Effector memory CD8-positive, alpha-beta T cell (primary cell): ENCODE data around the gene ZNF575.
"Not testable (repeated sequence)": the region's sequence is repeated elsewhere in the genome, so short reads cannot be mapped to it uniquely, and the experiment has no call there.

ENCODE experiments used
- ATAC-seq: fragments of 150-1000 bp; cut with Tn5 transposase; replicated peaks from 2 replicates; pipeline ENCODE4 v1.10.0; 2021; ENCODE audit warnings: mild to moderate bottlenecking, moderate library complexity
- DNase-seq, 3 experiments: peaks; one replicate each; pipeline ENCODE4 v3.0.0; 2021
- H3K27ac Mint-ChIP-seq, 2 donors: one replicate each; pipeline ENCODE4 v1.8.0; 2022; ENCODE audit warnings: mild to moderate bottlenecking in 2 of 2, mixed read lengths in 2 of 2, moderate library complexity in 2 of 2
- H3K27me3 Mint-ChIP-seq, 2 donors: one replicate each; pipeline ENCODE4 v1.8.0; 2022; ENCODE audit warnings: mixed read lengths in 2 of 2
- H3K36me3 Mint-ChIP-seq: one replicate; pipeline ENCODE4 v1.8.0; 2022; ENCODE audit warnings: mild to moderate bottlenecking, moderate library complexity, mixed read lengths; ENCODE audit not compliant: insufficient read depth
- H3K4me1 Mint-ChIP-seq, 2 donors: one replicate each; pipeline ENCODE4 v1.8.0; 2022; ENCODE audit warnings: low read depth in 2 of 2, mixed read lengths in 2 of 2
- H3K4me3 Mint-ChIP-seq, 2 donors: one replicate each; pipeline ENCODE4 v1.8.0; 2022; ENCODE audit warnings: mild to moderate bottlenecking in 2 of 2, mixed read lengths in 2 of 2, moderate library complexity in 2 of 2
- H3K9me3 Mint-ChIP-seq, 2 donors: one replicate each; pipeline ENCODE4 v1.8.0; 2022; ENCODE audit warnings: mixed read lengths in 2 of 2

The ZNF575 gene

GRCh38 chr19:43540381-43540780 is 7.4 kb downstream of the ZNF575 start:
- DNase-seq (no peak), ATAC-seq (no peak)
- no peaks in the 10 kb centered on the region for H3K27me3 Mint-ChIP-seq
- peaks cover 18% of the 10 kb centered on the region for H3K36me3 Mint-ChIP-seq
- peak overlapping the region in 1 of 2 donors; percentile 20 for H3K27ac Mint-ChIP-seq
- H3K4me3 Mint-ChIP-seq: no peak overlapping the region
- H3K9me3 Mint-ChIP-seq: peaks cover 0 to 3% of the 10 kb centered on the region in 2 donors
- H3K4me1 Mint-ChIP-seq: peaks cover 2 to 4% of the 10 kb centered on the region in 2 donors

GRCh38 chr19:43541920-43542650 is 9.1 kb downstream of the ZNF575 start:
- DNase-seq (no peak), ATAC-seq (no peak)
- Mint-ChIP-seq H3K27me3 (no peaks in the 10 kb centered on the region), H3K36me3 (peaks cover 15% of the 10 kb centered on the region), H3K4me3 (no peak overlapping the region), H3K4me1 (peaks cover 0 to 3% of the 10 kb centered on the region in 2 donors), H3K27ac (no peak overlapping the region), H3K9me3 (peaks cover 0 to 3% of the 10 kb centered on the region in 2 donors)

- Mint-ChIP-seq H3K36me3 (peaks cover 11% of the 10 kb centered on the region), H3K4me3 (no peak overlapping the region), H3K4me1 (peaks cover 0 to 3% of the 10 kb centered on the region in 2 donors), H3K27ac (peak overlapping the region in 1 of 2 donors; percentile 69), H3K9me3 (peaks cover 0 to 2% of the 10 kb centered on the region in 2 donors), H3K27me3 (no peaks in the 10 kb centered on the region)
- no peak for DNase-seq
- ATAC-seq: no peak
Measured at GRCh38 chr19:43544077-43544476, 11.1 kb downstream of the ZNF575 start.

- H3K27me3 Mint-ChIP-seq: no peaks in the 10 kb centered on the region
- H3K36me3 Mint-ChIP-seq: peaks cover 16% of the 10 kb centered on the region
- peaks cover 0 to 3% of the 10 kb centered on the region in 2 donors for H3K4me1 Mint-ChIP-seq
- no peak for ATAC-seq
- peak overlapping the region; percentile 64 to 87 for H3K27ac Mint-ChIP-seq
- no peak for DNase-seq
- no peaks in the 10 kb centered on the region for H3K9me3 Mint-ChIP-seq
- H3K4me3 Mint-ChIP-seq: no peak overlapping the region
Measured at GRCh38 chr19:43545276-43545675, 12.3 kb downstream of the ZNF575 start.

- Mint-ChIP-seq H3K27ac (peak overlapping the region in 1 of 2 donors; percentile 87), H3K4me3 (no peak overlapping the region), H3K9me3 (no peaks in the 10 kb centered on the region), H3K36me3 (peaks cover 22% of the 10 kb centered on the region), H3K4me1 (peaks cover 0 to 3% of the 10 kb centered on the region in 2 donors), H3K27me3 (no peaks in the 10 kb centered on the region)
- ATAC-seq (no peak), DNase-seq (no peak)
Measured at GRCh38 chr19:43545981-43546380, 13.0 kb downstream of the ZNF575 start.

- Mint-ChIP-seq H3K9me3 (no peaks in the 10 kb centered on the region), H3K36me3 (peaks cover 22% of the 10 kb centered on the region), H3K4me1 (peaks cover 0 to 5% of the 10 kb centered on the region in 2 donors), H3K27ac (peak overlapping the region; percentile 74 to 87), H3K27me3 (no peaks in the 10 kb centered on the region), H3K4me3 (no peak overlapping the region)
- DNase-seq: no peak
- no peak for ATAC-seq
Measured at GRCh38 chr19:43546581-43546980, 13.6 kb downstream of the ZNF575 start.

- H3K27ac Mint-ChIP-seq: peak overlapping the region in 1 of 2 donors; percentile 74
- H3K4me3 Mint-ChIP-seq, H3K9me3 Mint-ChIP-seq, ATAC-seq, H3K4me1 Mint-ChIP-seq, H3K27me3 Mint-ChIP-seq, DNase-seq: not testable (repeated sequence)
- peaks cover 25% of the 10 kb centered on the region for H3K36me3 Mint-ChIP-seq
Measured at GRCh38 chr19:43547926-43548325, 14.9 kb downstream of the ZNF575 start.

- H3K4me1 Mint-ChIP-seq: peaks cover 0 to 8% of the 10 kb centered on the region in 2 donors
- no peak overlapping the region for H3K27ac Mint-ChIP-seq
- DNase-seq: no peak
- ATAC-seq: no peak
- H3K9me3 Mint-ChIP-seq: no peaks in the 10 kb centered on the region
- H3K36me3 Mint-ChIP-seq: peaks cover 24% of the 10 kb centered on the region
- H3K27me3 Mint-ChIP-seq: no peaks in the 10 kb centered on the region
- no peak overlapping the region for H3K4me3 Mint-ChIP-seq
Measured at GRCh38 chr19:43548706-43549105, 15.7 kb downstream of the ZNF575 start.

GRCh38 chr19:43551399-43552197 is 18.6 kb downstream of the ZNF575 start:
- H3K27ac Mint-ChIP-seq: peak overlapping the region; percentile 64 to 80
- no peak for ATAC-seq

GRCh38 chr19:43552198-43552450 is 19.1 kb downstream of the ZNF575 start:
- no peak overlapping the region for H3K4me3 Mint-ChIP-seq
- H3K9me3 Mint-ChIP-seq: no peaks in the 10 kb centered on the region
- DNase-seq: no peak
- H3K27me3 Mint-ChIP-seq: no peaks in the 10 kb centered on the region
- peak overlapping the region in 1 of 2 donors; percentile 80 for H3K27ac Mint-ChIP-seq
- H3K36me3 Mint-ChIP-seq: peaks cover 29% of the 10 kb centered on the region
- ATAC-seq: no peak
- H3K4me1 Mint-ChIP-seq: peaks cover 8 to 14% of the 10 kb centered on the region in 2 donors

More at GRCh38 chr19:43551399-43552197, 18.6 kb downstream of the ZNF575 start:
- Mint-ChIP-seq H3K27me3 (no peaks in the 10 kb centered on the region), H3K4me3 (no peak overlapping the region), H3K4me1 (peaks cover 8 to 14% of the 10 kb centered on the region in 2 donors), H3K36me3 (peaks cover 26% of the 10 kb centered on the region), H3K9me3 (no peaks in the 10 kb centered on the region)
- no peak for DNase-seq

GRCh38 chr19:43552616-43553015 is 19.6 kb downstream of the ZNF575 start:
- H3K4me1 Mint-ChIP-seq: peaks cover 8 to 14% of the 10 kb centered on the region in 2 donors
- H3K4me3 Mint-ChIP-seq: no peak overlapping the region
- peak overlapping the region; percentile 73 to 75 for H3K27ac Mint-ChIP-seq
- H3K36me3 Mint-ChIP-seq: peaks cover 29% of the 10 kb centered on the region
- H3K9me3 Mint-ChIP-seq: no peaks in the 10 kb centered on the region
- no peaks in the 10 kb centered on the region for H3K27me3 Mint-ChIP-seq
- ATAC-seq (no peak), DNase-seq (no peak)

- Mint-ChIP-seq H3K4me1 (peaks cover 8 to 14% of the 10 kb centered on the region in 2 donors), H3K27me3 (no peaks in the 10 kb centered on the region), H3K36me3 (peaks cover 29% of the 10 kb centered on the region), H3K9me3 (no peaks in the 10 kb centered on the region), H3K27ac (peak overlapping the region in 1 of 2 donors; percentile 73), H3K4me3 (no peak overlapping the region)
- no peak for ATAC-seq
- no peak for DNase-seq
Measured at GRCh38 chr19:43553656-43554055, 20.7 kb downstream of the ZNF575 start.

GRCh38 chr19:43554317-43554895 is 21.4 kb downstream of the ZNF575 start:
- H3K9me3 Mint-ChIP-seq: no peaks in the 10 kb centered on the region
- no peaks in the 10 kb centered on the region for H3K27me3 Mint-ChIP-seq
- H3K4me3 Mint-ChIP-seq: no peak overlapping the region
- ATAC-seq (no peak), DNase-seq (no peak)
- H3K27ac Mint-ChIP-seq: peak overlapping the region; percentile 73
- H3K36me3 Mint-ChIP-seq: peaks cover 33% of the 10 kb centered on the region
- H3K4me1 Mint-ChIP-seq: peaks cover 8 to 14% of the 10 kb centered on the region in 2 donors
